HG03108 (cell line): ENCODE results near the gene HBQ1.
"Not testable (repeated sequence)": the region's sequence is repeated elsewhere in the genome, so short reads cannot be mapped to it uniquely, and the experiment has no call there.

Experiments
- ATAC-seq: cut with Tn5 transposase; IDR thresholded peaks from one replicate; pipeline ENCODE4 v1.9.1; 2021; ENCODE audit warnings: moderate library complexity; ENCODE audit not compliant: unreplicated experiment

HBQ1 gene

DNA sequence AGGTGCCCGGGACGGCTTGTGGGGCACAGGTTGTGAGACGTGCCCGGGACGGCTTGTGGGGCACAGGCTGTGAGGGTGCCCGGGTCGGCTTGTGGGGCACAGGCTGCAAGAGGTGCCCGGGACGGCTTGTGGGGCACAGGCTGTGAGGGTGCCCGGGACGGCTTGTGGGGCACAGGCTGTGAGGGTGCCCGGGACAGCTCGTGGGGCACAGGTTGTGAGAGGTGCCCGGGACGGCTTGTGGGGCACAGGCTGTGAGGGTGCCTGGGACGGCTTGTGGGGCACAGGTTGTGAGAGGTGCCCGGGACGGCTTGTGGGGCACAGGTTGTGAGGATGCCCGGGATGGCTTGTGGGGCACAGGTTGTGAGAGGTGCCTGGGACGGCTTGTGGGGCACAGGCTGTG lies 20.0 kb upstream of the HBQ1 start:
- not testable (repeated sequence) for ATAC-seq

GRCh38 chr16:160691-161190 lies 19.5 kb upstream of the HBQ1 start:
- ATAC-seq = no peak

- no peak for ATAC-seq
Measured at GRCh38 chr16:162271-162991, 17.8 kb upstream of the HBQ1 start.

DNA sequence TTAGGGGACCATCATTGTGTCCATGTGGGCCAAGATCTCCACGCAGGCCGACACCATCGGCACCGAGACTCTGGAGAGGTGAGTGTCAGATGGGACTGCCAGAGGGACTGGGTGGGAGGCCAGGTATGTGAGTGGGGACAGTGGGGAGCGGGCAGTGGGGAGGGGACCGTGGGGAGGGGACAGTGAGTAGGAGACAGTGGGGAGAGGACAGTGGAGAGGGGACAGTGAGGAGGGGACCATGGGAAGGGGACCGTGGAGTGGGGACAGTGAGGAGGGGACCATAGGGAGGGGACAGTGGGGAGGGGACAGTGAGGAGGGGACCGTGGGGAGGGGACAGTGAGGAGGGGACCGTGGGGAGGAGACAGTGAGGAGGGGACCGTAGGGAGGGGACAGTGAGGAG lies 17.1 kb upstream of the HBQ1 start:
- not testable (repeated sequence) for ATAC-seq

DNA sequence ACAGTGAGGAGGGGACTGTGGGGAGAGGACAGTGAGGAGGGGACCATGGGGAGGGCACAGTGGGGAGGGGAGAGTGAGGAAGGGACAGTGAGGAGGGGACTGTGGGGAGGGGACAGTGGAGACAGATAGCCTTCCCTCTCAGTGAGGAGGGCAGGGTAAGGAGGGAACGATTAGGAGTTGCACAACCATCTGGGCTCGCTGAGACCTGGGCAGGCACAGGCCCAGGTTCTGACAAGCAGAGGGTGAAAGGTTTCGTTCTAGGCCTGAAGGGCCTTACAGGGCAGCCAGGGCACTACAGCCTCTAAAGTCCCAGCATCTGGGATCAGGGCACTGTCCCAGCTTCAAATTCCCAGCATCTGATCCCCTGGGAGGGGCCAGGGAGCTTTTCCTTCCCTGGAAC lies 16.6 kb upstream of the HBQ1 start:
- not testable (repeated sequence) for ATAC-seq

- ATAC-seq = not testable (repeated sequence)
Measured at GRCh38 chr16:164134-164823, 16.0 kb upstream of the HBQ1 start.

- ATAC-seq = no peak
Measured at GRCh38 chr16:164827-165538, 15.3 kb upstream of the HBQ1 start.

GRCh38 chr16:165539-166374 lies 14.5 kb upstream of the HBQ1 start, which contains the start of gene HBM:
Gene HBM (plus strand): TSS chr16:165978. CDS start chr16:165998, 20 bp downstream.
- no peak for ATAC-seq

DNA sequence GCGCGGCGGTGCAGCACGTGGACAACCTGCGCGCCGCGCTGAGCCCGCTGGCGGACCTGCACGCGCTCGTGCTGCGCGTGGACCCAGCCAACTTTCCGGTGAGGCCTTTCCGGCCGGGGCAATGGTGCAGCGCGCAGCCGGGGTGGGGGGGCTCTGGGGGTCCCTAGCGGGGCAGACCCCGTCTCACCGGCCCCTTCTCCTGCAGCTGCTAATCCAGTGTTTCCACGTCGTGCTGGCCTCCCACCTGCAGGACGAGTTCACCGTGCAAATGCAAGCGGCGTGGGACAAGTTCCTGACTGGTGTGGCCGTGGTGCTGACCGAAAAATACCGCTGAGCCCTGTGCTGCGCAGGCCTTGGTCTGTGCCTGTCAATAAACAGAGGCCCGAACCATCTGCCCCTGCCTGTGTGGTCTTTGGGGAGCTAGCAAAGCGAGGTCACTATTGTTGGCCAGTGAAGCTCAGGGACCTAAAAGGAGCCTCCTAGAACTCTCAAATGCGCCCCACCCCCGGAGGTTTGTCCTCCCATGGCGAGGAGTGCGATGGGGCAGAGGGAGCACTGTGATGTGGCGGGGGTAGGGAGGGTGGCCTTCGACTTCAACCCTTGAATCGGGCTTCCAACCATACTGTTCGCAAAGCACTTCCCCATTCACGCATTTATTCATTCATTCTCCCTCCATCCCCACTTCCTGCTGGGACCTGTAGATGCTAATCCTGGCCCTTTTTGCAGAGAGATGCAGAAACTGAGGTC lies 13.7 kb upstream of the HBQ1 start:
- no peak for ATAC-seq

DNA sequence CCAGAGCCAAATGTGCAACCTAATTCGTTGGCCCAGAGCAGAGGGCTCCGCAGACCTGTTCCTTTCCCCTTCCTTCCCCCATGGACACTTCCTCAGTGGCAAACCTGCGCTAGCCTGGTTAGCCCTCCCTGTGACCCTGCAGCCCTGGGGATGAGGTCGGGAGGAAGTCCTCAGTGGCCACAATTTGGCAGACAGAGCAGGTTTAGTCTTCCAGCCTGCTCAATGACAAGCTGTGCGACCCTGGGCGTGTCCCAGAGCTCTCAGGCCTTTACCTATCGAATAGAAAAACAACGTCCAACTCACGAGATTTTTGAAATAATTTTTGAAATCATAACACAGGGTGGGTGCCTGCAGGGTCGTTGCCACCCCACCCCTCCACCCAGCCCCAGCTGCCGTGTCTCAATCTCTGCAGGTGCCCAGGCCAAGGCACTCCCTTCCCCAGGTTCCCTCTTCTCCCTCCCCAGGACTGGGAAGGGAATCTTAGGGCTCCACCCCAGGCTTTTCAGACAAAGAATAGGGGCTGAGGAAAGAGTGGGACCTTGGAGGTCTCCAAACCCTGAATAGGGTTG lies 13.1 kb upstream of the HBQ1 start:
- ATAC-seq = no peak

GRCh38 chr16:168424-168823 lies 11.8 kb upstream of the HBQ1 start:
- ATAC-seq = no peak

DNA sequence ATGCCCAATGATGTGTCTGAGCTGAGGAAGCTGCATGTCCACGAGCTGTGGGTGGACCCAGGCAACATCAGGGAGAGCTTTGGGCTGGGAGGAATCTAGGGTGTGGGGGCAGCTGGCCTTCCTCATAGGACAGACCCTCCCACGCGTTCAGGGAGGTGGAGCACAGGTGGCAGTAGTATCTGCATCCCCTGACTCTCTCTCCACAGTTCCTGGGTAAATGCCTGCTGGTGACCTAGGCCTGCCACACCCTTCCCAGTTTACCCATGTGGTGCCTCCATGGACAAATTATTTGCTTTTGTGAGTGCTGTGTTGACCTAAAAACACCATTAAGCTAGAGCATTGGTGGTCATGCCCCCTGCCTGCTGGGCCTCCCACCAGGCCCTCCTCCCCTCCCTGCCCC lies 11.2 kb upstream of the HBQ1 start:
- no peak for ATAC-seq

DNA sequence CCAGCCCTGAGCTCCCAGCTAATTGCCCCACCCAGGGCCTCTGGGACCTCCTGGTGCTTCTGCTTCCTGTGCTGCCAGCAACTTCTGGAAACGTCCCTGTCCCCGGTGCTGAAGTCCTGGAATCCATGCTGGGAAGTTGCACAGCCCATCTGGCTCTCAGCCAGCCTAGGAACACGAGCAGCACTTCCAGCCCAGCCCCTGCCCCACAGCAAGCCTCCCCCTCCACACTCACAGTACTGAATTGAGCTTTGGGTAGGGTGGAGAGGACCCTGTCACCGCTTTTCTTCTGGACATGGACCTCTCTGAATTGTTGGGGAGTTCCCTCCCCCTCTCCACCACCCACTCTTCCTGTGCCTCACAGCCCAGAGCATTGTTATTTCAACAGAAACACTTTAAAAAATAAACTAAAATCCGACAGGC lies 10.2 kb upstream of the HBQ1 start:
- ATAC-seq = not testable (repeated sequence)

DNA sequence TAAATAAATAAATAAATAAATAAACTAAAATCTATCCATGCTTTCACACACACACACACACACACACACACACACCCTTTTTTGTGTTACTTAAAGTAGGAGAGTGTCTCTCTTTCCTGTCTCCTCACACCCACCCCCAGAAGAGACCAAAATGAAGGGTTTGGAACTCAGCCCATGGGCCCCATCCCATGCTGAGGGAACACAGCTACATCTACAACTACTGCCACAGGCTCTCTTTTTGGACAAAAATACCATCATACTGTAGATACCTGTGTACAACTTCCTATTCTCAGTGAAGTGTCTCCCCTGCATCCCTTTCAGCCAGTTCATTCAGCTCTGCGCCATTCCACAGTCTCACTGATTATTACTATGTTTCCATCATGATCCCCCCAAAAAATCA lies 9.5 kb upstream of the HBQ1 start:
- ATAC-seq = no peak

- ATAC-seq = not testable (repeated sequence)
Measured at GRCh38 chr16:172374-172941, 7.8 kb upstream of the HBQ1 start, which contains the start of gene HBA2. Gene HBA2 (plus strand): TSS chr16:172876. CDS start chr16:172913, 37 bp downstream.

- ATAC-seq = not testable (repeated sequence)
Measured at GRCh38 chr16:173211-173854, 6.9 kb upstream of the HBQ1 start.

DNA sequence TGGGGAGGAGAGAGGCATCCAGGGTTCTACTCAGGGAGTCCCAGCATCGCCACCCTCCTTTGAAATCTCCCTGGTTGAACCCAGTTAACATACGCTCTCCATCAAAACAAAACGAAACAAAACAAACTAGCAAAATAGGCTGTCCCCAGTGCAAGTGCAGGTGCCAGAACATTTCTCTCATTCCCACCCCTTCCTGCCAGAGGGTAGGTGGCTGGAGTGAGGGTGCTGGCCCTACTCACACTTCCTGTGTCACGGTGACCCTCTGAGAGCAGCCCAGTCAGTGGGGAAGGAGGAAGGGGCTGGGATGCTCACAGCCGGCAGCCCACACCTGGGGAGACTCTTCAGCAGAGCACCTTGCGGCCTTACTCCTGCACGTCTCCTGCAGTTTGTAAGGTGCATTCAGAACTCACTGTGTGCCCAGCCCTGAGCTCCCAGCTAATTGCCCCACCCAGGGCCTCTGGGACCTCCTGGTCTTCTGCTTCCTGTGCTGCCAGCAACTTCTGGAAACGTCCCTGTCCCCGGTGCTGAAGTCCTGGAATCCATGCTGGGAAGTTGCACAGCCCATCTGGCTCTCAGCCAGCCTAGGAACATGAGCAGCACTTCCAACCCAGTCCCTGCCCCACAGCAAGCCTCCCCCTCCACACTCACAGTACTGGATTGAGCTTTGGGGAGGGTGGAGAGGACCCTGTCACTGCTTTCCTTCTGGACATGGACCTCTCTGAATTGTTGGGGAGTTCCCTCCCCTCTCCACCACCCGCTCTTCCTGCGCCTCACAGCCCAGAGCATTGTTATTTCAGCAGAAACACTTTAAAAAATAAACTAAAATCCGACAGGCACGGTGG lies 6.1 kb upstream of the HBQ1 start:
- not testable (repeated sequence) for ATAC-seq
